ENCODE data around the gene WNT2B. TPM values are rescaled to one million over a fixed set of nuclear protein-coding genes. Genes with fewer than 3 reads are reported as not detected.

The WNT2B gene
- total RNA-seq, 1 experiment from 2014 or later, result not detected

- DNase-seq (ENCODE audit: low spot score), result no peak
These were observed 57.0 kb downstream of the WNT2B start for GRCh38 chr1:112565800-112566199.

GRCh38 chr1:112575154-112575804 lies 66.5 kb downstream of the WNT2B start:
- peak; percentile 88 for DNase-seq (ENCODE audit: low spot score)

DNA sequence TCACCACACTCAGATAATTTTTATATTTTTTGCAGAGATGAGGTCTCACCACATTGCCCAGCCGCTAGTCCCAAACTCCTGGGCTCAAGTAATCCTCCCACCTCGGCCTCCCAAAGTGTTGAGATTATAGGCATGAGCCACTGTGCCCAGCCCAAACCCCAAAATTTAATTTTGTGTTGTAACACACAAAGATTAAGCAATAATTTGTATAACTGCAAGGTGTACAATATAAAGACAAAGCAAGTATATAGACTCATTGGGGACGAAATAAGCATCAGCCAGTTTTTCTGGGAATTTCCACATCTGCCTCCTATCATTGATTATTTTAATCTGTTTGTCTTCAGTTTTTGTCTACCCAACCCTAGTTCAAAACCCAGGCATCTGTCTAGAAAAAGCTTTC lies 67.5 kb downstream of the WNT2B start:
- DNase-seq (ENCODE audit: low spot score), result no peak

Other genes with a start within 250 kb of the WNT2B start
- 9.4 and 11.2 TPM in 2 replicates for gene CTTNBP2NL, start 112.8 kb upstream of the WNT2B start, total RNA-seq (2014; rRNA removed; shearing (Covaris generic))
- 14.8 and 25.4 TPM in 2 replicates for gene ST7L, start 110.2 kb downstream of the WNT2B start, total RNA-seq (2014; rRNA removed; shearing (Covaris generic))
- 249 and 268 TPM in 2 replicates for gene CAPZA1, start 110.9 kb downstream of the WNT2B start, total RNA-seq (2014; rRNA removed; shearing (Covaris generic))
- gene MOV10, start 165.7 kb downstream of the WNT2B start, total RNA-seq (2014; rRNA removed; shearing (Covaris generic)), result 42.4 and 47.3 TPM in 2 replicates
- 454 and 553 TPM in 2 replicates for gene RHOC, start 198.2 kb downstream of the WNT2B start, total RNA-seq (2014; rRNA removed; shearing (Covaris generic))
- 0.36 and 0.53 TPM in 2 replicates for gene PPM1J, start 206.4 kb downstream of the WNT2B start, total RNA-seq (2014; rRNA removed; shearing (Covaris generic))

All from A172 (cell line).